GM19240 (cell line): ENCODE data around the gene GRM7.

Experiments
- DNase-seq: peaks from one replicate; pipeline ENCODE4 v3.0.0; 2011; ENCODE audit warnings: low spot score; ENCODE audit not compliant: insufficient read length

The GRM7 gene

DNA sequence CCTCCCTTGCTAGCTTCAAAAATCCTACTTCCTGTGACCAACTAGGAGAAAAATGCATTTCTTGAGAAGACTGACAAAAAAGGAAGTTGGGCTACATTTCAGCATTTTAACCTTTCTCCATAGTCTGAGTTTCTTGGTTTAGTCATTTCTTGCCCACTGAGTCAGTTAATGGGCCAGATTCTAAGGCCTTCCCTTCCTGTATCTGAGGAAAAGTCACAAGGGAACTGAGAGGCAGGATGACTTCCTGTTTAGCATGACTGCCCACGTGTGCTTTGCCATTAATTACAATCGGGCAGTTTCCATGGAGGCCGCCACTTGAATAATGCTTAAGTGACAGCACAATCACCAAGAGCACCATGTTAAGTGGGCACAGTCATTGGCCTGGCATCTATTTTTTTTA is 846.3 kb downstream of the GRM7 start:
- no peak for DNase-seq

GRCh38 chr3:7709376-7710082 is 848.6 kb downstream of the GRM7 start:
- DNase-seq = no peak

DNA sequence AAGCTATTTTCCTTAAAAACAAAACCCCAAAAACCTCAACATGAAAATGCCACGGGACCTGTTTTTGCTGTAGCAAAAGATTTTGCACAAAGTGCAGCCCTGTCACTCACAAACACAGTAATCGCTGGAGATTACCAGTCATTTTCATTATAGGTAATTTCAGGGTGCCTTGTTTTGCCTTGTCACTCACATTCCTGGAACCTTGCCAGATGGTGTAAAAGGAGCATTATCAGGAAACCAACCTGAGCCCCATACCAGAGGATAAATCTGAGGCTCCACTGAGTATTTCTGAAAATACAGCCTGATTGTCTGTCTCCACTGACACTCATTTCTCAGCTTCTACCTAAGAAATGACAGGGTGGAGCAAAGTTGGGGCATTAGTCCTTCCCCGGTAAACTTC is 849.4 kb downstream of the GRM7 start:
- no peak for DNase-seq

DNA sequence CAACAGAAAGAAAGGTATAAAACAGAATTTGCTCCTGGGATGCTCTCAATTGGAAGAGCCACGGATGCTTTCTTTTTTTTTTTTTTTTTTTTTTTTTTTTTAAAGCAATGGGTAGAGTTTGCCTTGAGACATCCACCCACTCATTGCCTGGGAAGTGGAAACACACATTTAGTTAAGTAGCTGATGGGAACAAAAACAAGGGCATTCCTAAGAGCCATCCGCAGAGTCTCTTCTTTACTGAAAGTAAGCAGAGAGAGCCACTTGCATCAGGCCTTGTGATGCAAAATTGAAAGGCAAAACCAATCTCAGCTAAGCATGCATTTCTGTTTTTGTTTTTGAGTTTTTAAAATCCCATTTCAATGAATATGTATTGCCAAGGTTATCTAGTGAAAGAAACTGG is 852.8 kb downstream of the GRM7 start:
- DNase-seq = no peak

GRCh38 chr3:7720649-7721297 is 859.9 kb downstream of the GRM7 start:
- DNase-seq = no peak

GRCh38 chr3:7721869-7722268 is 861.0 kb downstream of the GRM7 start:
- DNase-seq = no peak

DNA sequence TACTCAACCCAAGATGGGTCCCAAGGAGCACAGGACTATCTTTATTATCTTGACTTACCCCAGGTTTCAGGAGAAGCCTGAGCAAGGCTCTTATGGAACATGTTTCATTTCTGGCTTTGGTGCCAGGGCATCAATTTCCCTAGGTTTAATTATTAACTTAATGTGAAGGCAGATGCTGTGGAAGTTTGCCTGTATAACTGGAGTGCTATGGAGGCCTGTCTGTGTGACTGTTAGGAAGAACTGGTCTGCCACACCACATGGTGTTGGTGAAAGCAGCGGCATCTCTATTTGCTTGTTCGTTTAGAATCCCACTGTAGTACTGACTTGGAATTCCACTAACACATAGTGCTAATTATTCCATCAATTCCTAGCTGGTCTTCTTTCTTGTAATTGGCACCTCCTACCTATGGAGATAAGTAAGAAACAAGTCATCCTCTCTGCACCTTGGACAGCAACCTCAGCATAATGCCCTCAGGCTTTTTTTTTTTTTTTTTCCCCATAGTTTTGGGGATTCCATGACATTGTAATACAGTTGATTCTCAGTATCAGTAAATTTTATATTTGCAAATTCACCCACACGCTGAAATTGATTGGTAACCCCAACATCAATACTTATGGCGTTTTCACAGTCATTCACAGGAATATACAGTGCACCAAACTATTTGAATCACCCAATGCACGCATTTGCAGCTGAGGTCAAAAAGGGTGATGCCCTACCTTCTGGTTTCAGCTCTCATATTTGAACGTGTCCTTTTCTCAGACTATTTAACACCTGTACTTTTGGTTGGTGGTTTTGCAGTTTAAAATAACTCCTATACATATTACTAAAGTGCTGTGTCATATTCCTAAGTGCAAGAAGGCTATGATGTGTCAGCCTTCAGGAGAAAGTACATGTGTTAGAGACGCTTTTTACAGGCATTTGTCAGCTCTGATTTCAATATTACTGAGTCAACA is 867.9 kb downstream of the GRM7 start:
- no peak for DNase-seq

GRCh38 chr3:7733933-7734332 is 873.0 kb downstream of the GRM7 start:
- no peak for DNase-seq

GRCh38 chr3:7734456-7734855 is 873.5 kb downstream of the GRM7 start:
- DNase-seq = no peak

- no peak for DNase-seq
Observed at GRCh38 chr3:7737263-7737662, 876.3 kb downstream of the GRM7 start.

GRCh38 chr3:7739754-7740153 is 878.8 kb downstream of the GRM7 start:
- DNase-seq = no peak

DNA sequence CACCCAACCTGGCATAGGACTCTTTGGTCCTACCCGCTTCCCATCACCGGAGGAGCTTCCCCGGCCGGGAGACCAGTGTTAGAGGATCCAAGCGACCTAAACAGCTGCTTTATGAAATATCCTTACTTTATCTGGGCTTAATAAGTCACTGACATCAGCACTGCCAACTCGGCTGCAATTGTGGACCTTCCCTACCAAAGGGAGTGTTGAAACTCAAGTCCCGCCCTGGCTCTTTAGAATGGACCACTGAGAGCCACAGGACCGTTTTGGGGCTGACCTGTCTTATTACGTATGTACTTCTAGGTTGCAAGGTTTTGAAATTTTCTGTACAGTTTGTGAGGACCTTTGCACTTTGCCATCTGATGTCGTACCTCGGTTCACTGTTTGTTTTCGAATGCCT is 879.5 kb downstream of the GRM7 start:
- DNase-seq = no peak

DNA sequence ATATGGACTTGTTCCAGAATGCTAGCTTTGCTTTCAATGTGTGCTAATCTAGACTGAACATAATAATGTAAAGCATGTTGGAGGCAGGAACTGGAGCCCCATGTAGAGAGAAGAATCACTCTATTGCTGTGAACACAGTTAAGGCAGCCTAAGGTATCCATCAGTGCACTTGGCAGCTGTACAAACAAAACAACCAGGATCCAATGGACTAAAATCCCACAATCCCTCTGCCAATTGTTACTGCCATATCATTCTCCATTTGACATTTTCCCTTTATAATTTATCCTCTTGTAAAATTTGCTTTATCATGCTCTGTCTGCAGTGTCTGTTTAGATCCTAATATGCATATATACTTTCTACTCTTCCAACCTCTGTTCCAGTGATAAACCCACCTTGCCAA is 883.9 kb downstream of the GRM7 start:
- no peak for DNase-seq

GRCh38 chr3:7745711-7746110 is 884.8 kb downstream of the GRM7 start:
- no peak for DNase-seq

DNA sequence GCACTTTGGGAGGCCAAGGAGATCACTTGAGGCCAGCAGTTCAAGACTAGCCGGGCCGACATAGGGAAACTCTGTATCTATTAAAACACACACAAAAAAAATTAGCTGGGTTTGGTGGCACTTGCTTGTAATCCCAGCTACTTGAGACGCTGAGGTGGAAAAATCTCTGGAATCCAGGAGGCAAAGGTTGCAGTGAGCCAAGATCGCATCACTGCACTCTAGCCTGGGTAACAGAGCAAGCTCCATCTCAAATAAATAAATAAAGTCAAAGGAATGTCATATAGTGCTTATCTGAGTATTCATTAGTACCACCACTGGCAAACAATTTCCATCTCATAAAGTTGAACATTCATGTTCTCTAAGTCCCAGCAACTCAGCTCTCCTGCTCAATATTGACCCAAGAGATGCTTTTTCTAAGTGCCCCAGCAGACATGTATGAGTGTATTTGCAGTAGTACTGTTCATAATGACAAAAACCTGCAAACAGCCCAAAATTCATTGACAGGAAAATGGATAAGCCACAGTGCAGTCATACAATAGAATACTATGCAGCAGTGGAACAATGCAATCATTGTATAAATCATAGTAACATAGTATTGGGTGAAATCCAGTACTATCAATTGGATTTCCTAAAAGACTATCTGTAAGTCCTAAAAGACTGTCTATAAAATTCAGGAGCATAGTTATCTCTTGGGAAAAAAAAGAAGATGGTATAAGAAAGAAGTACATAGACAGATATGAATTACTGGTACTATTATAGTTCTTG is 889.2 kb downstream of the GRM7 start:
- DNase-seq = no peak

- no peak for DNase-seq
Observed at GRCh38 chr3:7752005-7752404, 891.1 kb downstream of the GRM7 start.

DNA sequence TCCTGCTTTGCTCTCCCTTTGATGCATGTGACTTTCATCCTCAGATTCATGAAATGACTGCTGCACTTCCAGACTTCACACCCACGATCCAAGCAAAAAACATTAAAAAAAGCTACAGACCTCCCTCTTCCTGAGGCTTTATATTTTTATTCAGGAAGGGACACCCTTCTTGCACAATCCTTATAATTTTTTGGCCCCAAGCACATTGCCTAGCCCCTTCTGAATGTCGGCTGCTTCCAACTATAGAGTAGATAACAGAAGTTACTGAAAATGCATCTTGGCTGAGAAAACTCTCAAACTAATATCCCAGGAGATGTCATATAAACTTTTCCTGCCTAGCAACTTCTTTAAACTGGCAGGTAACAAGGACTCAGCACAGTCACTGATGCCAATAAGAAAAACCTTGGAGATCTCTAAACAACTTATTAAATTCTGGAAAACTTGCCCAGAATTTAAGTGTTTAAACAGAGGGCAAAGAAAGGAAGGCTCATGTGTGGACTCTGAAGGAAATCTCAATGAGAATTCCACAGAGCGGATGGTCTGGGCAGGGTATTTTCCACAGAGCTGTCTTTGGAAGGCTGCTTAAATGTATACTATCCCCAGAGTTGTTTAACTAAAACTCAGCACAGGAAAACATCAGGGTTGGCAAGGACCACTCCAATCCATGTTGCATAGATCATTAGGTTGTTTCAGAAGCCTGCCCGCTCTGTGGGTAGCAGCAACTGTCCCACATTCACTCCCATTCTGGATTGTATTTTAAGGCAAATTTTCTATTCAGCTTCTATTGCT is 893.9 kb downstream of the GRM7 start:
- no peak for DNase-seq

DNA sequence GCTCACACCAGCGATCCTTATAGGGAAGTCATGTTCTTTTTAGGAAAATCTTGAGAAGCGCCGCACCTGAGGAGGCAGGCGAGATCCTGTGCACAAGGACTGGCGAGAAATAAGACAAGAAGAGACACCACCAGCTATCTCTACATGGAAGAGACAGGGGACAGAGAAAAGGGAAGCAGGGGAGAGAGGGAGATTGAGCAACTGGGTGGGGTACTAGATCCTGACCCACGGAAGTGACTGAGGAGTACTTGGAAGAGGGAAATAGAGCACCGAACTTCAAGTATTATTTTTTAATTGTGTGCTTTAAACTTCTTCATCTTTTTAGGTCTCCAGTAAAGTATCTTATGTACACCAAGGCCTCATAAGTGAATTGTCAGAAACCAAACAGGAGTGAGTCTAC is 898.7 kb downstream of the GRM7 start:
- DNase-seq = no peak

DNA sequence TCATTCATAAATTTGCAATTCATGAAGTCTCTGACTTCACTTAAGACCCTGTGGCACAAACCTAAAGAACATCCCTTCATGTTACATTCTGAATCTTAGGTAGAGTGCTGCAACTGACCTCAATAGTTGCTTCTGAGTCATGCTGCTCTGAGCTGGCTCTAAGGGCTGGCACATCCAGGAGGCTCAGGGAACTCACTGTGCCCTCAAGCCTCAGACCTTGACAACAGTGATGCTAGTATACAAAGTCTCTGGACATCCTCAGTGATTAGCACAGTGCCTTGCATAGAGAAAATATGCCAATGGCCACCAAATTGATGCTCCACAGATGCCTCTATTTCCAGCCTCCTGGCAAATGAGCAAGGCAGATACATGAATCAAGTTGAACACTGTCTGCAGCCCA is 899.8 kb downstream of the GRM7 start:
- DNase-seq = no peak

DNA sequence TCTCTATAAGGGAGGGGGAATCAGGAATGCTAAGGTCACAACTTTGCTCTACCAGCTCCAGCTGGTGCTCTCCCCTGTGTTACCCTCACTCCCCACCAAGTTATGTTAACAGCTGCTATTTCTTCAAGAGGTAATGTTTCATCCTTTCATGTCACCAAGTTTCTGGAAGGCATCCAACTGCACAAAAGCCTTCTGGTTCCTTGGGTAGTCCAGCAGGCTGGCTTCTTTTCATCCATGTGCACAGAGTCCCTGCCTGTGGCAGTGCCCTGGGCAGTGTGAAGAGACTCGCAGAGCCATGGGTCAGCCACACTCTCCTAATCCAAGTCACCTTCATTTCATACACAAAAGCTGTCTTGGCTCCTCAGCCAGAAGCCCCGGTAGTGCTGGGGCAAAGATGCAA is 903.2 kb downstream of the GRM7 start:
- no peak for DNase-seq

DNA sequence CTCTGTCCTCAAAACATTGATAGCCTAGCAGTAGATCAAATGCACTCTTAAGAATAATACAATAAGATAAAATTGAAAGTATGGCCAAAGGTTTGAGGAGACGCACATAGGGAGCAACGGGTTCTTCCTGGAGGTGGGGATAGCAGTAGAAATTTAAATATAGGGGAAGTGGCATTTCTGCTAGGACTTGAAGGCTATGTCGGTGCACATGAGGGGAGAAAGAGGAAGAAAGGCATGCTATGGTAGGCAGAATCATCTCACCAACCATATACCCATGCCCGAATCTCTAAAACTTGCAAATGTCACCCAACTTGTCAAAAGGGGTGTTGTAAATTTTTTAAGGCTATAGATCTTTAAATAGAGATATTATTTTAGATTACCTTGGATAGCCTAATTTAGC is 905.6 kb downstream of the GRM7 start:
- no peak for DNase-seq
